Embryonic facial prominence (tissue), 1 donor: ENCODE results near the gene NBDY.
"Not testable (repeated sequence)": the region's sequence is repeated elsewhere in the genome, so short reads cannot be mapped to it uniquely, and the experiment has no call there.

Experiments used
- DNase-seq: peaks from one replicate; pipeline ENCODE4 v3.0.0-alpha.2; 2016; ENCODE audit errors: extremely low spot score

Gene NBDY

GRCh38 chrX:56800801-56801200 lies 71.8 kb downstream of the NBDY start:
- no peak for DNase-seq

DNA sequence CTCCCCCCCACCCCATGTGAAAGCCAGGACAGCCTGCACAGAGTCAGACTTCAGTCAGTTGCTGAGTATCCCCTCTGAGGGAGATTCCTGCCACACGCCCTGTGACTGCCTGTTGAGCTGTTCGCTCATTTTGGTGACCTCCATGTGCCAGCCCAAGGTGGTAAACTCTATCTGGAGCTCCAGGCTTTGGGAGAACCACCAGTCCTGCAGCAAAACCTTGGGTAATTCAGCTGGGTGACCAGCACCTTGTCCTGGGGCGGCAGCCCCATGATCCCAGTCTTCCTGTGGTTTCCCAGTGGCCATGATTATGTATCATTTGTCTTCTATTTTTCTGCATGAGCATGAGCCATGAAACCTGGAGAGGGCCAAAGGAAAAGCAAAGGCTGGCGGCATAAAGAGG lies 73.4 kb downstream of the NBDY start:
- DNase-seq, result no peak

- DNase-seq, result no peak
Observed at GRCh38 chrX:56802921-56803849, 74.1 kb downstream of the NBDY start.

- DNase-seq, result no peak
Observed at GRCh38 chrX:56803850-56804681, 75.0 kb downstream of the NBDY start.

DNA sequence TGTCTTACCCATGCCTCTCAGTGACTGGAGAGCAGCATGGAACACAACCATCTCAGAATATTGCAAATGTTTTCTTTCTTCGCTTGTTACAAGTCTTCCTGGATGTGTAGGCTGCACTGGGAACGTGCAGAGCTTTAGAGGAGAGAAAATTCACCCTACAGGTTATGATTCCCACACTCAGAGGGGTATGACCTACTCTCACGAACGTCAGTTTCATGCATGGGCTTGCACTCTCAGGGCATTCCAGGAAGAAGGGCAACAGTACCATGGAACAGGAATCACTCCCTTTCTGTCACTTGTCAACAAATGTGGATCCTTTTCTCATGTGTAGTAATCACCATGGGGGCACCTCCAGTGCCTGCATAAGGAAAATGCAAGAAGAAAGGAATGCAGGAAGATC lies 75.8 kb downstream of the NBDY start:
- DNase-seq, result no peak

DNA sequence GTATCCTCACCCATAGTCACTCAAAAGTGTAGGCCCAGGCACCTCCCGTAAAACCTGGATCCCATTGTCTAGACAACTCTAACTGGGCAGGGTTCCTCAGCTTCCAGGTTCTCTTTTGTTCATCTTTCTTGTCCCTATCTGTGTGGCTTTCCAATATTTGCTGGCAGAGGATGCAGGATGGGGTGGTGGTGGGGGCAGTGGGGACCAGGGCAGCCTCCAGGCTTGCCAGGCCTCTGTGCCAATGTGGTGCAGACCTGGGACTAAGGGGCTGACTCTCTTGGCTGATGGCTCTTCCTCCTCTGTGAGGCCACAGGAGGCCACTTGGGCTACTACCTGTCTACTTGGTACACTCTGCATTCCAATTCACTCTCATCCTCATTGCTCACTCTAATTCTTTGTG lies 76.4 kb downstream of the NBDY start:
- DNase-seq, result no peak

GRCh38 chrX:56806176-56806575 lies 77.1 kb downstream of the NBDY start:
- DNase-seq, result not testable (repeated sequence)

DNA sequence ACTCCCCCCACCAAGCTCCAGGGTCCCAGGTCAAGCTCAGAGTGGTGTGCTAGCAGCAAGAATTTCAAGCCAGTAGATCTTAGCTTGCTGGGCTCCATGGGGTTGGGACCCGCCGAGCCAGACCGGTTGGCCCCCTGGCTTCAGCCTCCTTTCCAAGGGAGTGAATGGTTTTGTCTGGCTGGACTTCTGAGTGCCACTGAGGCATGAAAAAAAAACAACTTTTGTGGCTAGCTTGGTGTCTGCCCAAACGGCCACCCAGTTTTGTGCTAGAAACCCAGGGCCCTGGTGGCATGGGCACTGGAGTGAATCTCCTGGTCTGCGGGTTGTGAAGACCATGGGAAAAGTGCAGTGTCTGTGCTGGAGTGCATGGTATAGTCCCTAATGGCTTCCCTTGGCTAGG lies 82.6 kb downstream of the NBDY start:
- DNase-seq, result no peak

- DNase-seq, result no peak
Observed at GRCh38 chrX:56812515-56813105, 83.6 kb downstream of the NBDY start.

GRCh38 chrX:56813318-56813837 lies 84.3 kb downstream of the NBDY start:
- DNase-seq, result no peak

DNA sequence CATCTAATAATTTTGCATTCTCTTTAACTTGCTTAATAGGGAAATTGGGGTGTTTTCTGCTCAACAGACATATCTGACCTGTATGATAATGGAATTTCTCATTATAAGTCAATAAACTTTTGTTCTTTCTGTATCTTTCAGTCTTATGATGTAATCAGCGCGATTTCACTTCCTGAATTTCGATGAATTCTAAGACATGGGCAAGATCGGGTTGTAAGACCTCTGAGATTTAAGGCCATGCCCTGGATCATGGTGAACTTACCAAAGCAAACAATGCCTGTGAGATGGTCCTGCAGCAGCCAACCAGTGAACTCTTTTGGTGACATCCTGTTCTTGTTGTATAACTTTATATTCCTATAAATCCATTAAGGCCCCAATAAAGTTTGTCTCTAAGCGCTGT lies 88.1 kb downstream of the NBDY start:
- no peak for DNase-seq

DNA sequence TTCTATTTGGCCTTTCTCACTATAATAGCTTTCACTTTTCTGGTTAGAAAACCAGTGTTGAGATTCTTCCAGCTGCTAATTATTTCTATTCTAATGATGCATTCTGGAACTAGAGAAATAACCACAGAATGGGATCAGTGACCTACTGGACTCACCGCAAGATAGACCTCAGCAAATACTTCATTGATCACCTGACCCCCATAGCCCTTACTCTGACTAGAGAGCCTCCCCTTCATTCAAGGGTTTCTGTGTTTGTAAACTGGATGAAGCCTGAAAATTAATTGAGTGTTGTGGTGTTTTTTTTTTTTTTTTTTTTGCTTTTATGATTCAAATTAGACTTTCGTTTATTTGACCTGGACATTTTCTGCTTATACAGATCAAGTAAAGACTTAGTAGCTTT lies 97.0 kb downstream of the NBDY start:
- DNase-seq, result no peak

- DNase-seq, result no peak
Observed at GRCh38 chrX:56833626-56834025, 104.6 kb downstream of the NBDY start.

DNA sequence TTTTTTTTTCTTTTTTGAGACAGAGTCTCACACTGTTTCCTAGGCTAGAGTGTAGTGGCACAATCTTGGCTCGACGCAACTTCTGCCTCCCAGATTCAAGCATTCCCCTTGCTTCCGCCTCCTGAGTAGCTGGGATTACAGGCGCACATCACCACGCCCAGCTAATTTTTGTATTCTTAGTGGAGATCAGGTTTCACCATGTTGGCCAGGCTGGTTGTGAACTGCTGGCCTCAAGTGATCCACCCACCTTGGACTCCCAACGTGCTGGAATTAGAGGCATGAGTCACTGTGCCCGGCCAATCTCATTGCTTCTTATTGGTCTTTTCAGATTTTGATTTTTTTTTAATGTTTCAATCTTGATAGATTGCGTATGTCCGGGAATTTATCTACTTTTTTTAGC lies 124.4 kb downstream of the NBDY start:
- no peak for DNase-seq

- DNase-seq, result no peak
Observed at GRCh38 chrX:56857042-56857441, 128.0 kb downstream of the NBDY start.

DNA sequence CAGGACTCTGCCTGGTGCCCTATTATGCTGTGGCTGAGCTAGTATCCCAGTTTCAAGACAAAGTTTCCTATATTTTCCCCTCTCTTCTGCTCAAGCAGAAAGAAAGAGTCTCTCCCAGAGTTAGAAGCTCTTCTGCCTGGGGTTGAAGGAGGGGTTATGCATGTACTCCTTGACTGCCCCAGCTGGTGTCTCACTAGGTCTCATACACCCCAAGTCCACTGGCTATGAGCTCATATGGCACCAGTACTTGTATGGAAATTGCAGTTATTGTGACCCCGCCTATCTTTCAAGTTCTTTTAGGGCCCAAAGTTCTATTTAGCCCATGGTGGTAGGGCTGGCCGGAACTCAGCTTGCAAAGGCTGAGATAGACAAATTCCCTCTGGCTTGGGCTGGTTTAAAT lies 131.8 kb downstream of the NBDY start:
- DNase-seq, result no peak
